Measurements from ENCODE around the gene FGA. TPM values are rescaled to one million over a fixed set of nuclear protein-coding genes. Genes with fewer than 3 reads are reported as not detected.

FGA gene
- total and polyA plus RNA-seq, 4 experiments from 2014 or later, result not detected

GRCh38 chr4:154623436-154623835, 32.9 kb upstream of the FGA start:
- no peaks in the 10 kb centered on the region for H3K36me3 Mint-ChIP-seq
- H3K27ac Mint-ChIP-seq, result no peak overlapping the region
- no peak for DNase-seq
- Histone ChIP-seq H3K27ac (ENCODE audit: low read depth, low read length) (no peak overlapping the region), H3K27me3 (ENCODE audit: insufficient read depth, low read length) (peaks cover 4% of the 10 kb centered on the region), H3K36me3 (ENCODE audit: insufficient read depth, low read length) (no peaks in the 10 kb centered on the region), H3K4me3 (ENCODE audit: low read length in 2 of 2) (no peak overlapping the region), H3K4me1 (ENCODE audit: insufficient read depth, low read length) (no peaks in the 10 kb centered on the region), H3K9me3 (ENCODE audit: control insufficient read depth in 1 of 2, low read length in 2 of 2) (no peaks in the 10 kb centered on the region)
- POLR2A ChIA-PET (ENCODE audit: partially characterized antibody), result no interaction called here
- H3K9me3 Mint-ChIP-seq, result no peaks in the 10 kb centered on the region
- no peak overlapping the region for H3K4me3 Mint-ChIP-seq
- intact Hi-C loops (cut with micrococcal nuclease), result loop anchor here (10.0 kb wide), 1 partner anchor 1279 kb away; the partner anchor contains the start of gene MND1
- H3K27me3 Mint-ChIP-seq, result peaks cover 2 to 9% of the 10 kb centered on the region in 2 donors
- H3K4me1 Mint-ChIP-seq, result peaks cover 0 to 2% (median 0%) of the 10 kb centered on the region in 4 donors
- CTCF ChIA-PET (ENCODE audit: partially characterized antibody), result interaction anchor here (0.7 to 10.5 kb wide), 7 partner anchors 10 to 293 kb away, joined by 3 to 120 read pairs (median 3); partner anchors contain the start of gene PLRG1

- DNase-seq, result peak in 4 of 5 donors; percentile 17 to 32 (median 28)
- no peak overlapping the region for H3K4me3 Mint-ChIP-seq
- H3K27ac Mint-ChIP-seq, result no peak overlapping the region
- no peaks in the 10 kb centered on the region for H3K4me1 ChIP-seq (ENCODE audit: insufficient read depth, low read length)
- H3K9me3 Mint-ChIP-seq, result no peaks in the 10 kb centered on the region
- no peak overlapping the region for H3K27ac ChIP-seq (ENCODE audit: low read depth, low read length)
- H3K27me3 Mint-ChIP-seq, result peaks cover 2 to 9% of the 10 kb centered on the region in 2 donors
- ChIA-PET POLR2A (ENCODE audit: partially characterized antibody) (no interaction called here), CTCF (ENCODE audit: partially characterized antibody) (interaction anchor here (0.6 to 10.5 kb wide), 9 partner anchors 9 to 1322 kb away, joined by 3 to 120 read pairs (median 3); partner anchors contain the start of genes FGG and PLRG1)
- no peaks in the 10 kb centered on the region for H3K27me3 ChIP-seq (ENCODE audit: insufficient read depth, low read length)
- intact Hi-C loops (cut with micrococcal nuclease), result loop anchor here (1.0 to 10.0 kb wide), 2 partner anchors 70 to 1278 kb away; partner anchors contain the start of gene MND1
- H3K4me3 ChIP-seq (ENCODE audit: low read length in 2 of 2), result no peak overlapping the region
- no peaks in the 10 kb centered on the region for H3K9me3 ChIP-seq (ENCODE audit: control insufficient read depth in 1 of 2, low read length in 2 of 2)
- no peaks in the 10 kb centered on the region for H3K36me3 Mint-ChIP-seq
- H3K36me3 ChIP-seq (ENCODE audit: insufficient read depth, low read length), result no peaks in the 10 kb centered on the region
- H3K4me1 Mint-ChIP-seq, result peaks cover 0 to 2% (median 0%) of the 10 kb centered on the region in 4 donors
These were observed 32.1 kb upstream of the FGA start for GRCh38 chr4:154622598-154622997.

DNA sequence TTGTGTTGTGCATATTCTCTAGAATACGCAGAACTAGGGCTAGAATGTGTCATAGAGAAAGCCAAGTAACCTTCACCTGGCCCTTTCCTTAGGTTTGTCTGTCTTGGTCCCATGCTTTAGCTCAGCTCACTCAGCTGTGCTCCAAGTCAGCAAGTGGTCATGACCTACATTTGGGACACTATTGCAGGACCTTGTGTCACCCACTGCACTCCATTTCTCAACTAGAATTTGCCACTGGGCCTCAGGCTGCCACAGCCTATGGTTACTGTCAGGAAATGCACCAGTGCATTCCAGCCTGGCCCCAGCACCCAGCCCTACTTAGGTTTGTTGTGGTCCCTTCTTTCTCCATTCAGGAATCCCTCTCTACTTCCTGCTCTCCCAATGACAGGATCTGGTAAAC, 29.6 kb upstream of the FGA start:
- Histone ChIP-seq H3K27me3 (ENCODE audit: insufficient read depth, low read length) (no peaks in the 10 kb centered on the region), H3K4me3 (ENCODE audit: low read length in 2 of 2) (no peak overlapping the region), H3K9me3 (ENCODE audit: control insufficient read depth in 1 of 2, low read length in 2 of 2) (no peaks in the 10 kb centered on the region), H3K27ac (ENCODE audit: low read depth, low read length) (no peak overlapping the region), H3K4me1 (ENCODE audit: insufficient read depth, low read length) (no peaks in the 10 kb centered on the region), H3K36me3 (ENCODE audit: insufficient read depth, low read length) (no peaks in the 10 kb centered on the region)
- intact Hi-C loops (cut with micrococcal nuclease), result loop anchor here (10.0 kb wide), 1 partner anchor 1275 kb away; the partner anchor contains the start of gene MND1
- ChIA-PET CTCF (ENCODE audit: partially characterized antibody) (interaction anchor here (1.0 to 10.5 kb wide), 2 partner anchors 26 to 69 kb away, joined by 3 to 120 read pairs; partner anchors contain the start of gene PLRG1), POLR2A (ENCODE audit: partially characterized antibody) (no interaction called here)
- DNase-seq, result no peak
- H3K27me3 Mint-ChIP-seq, result peaks cover 0 to 7% of the 10 kb centered on the region in 2 donors
- no peak overlapping the region for H3K27ac Mint-ChIP-seq
- H3K4me1 Mint-ChIP-seq, result peaks cover 0 to 3% (median under 1%) of the 10 kb centered on the region in 4 donors
- H3K9me3 Mint-ChIP-seq, result no peaks in the 10 kb centered on the region
- H3K36me3 Mint-ChIP-seq, result no peaks in the 10 kb centered on the region
- H3K4me3 Mint-ChIP-seq, result no peak overlapping the region

GRCh38 chr4:154618708-154619315, 28.3 kb upstream of the FGA start:
- Histone ChIP-seq H3K4me3 (ENCODE audit: low read length in 2 of 2) (no peak overlapping the region), H3K36me3 (ENCODE audit: insufficient read depth, low read length) (no peaks in the 10 kb centered on the region), H3K4me1 (ENCODE audit: insufficient read depth, low read length) (no peaks in the 10 kb centered on the region), H3K9me3 (ENCODE audit: control insufficient read depth in 1 of 2, low read length in 2 of 2) (no peaks in the 10 kb centered on the region), H3K27ac (ENCODE audit: low read depth, low read length) (no peak overlapping the region), H3K27me3 (ENCODE audit: insufficient read depth, low read length) (no peaks in the 10 kb centered on the region)
- CTCF ChIA-PET (ENCODE audit: partially characterized antibody), result interaction anchor here (0.8 to 10.5 kb wide), 8 partner anchors 9 to 286 kb away, joined by 3 to 120 read pairs (median 5); partner anchors contain the start of gene PLRG1
- Mint-ChIP-seq H3K4me1 (peaks cover 0 to 3% (median under 1%) of the 10 kb centered on the region in 4 donors), H3K27ac (no peak overlapping the region), H3K9me3 (no peaks in the 10 kb centered on the region), H3K27me3 (peaks cover 2 to 7% of the 10 kb centered on the region in 2 donors), H3K36me3 (no peaks in the 10 kb centered on the region), H3K4me3 (no peak overlapping the region)
- DNase-seq, result peak in 4 of 5 donors; percentile 18 to 33 (median 27)
- intact Hi-C loops (cut with micrococcal nuclease), result loop anchor here (1.0 to 5.0 kb wide), 2 partner anchors 67 to 832 kb away; partner anchors contain the start of gene SFRP2
- POLR2A ChIA-PET (ENCODE audit: partially characterized antibody), result no interaction called here

GRCh38 chr4:154617820-154618317, 27.3 kb upstream of the FGA start:
- no peaks in the 10 kb centered on the region for H3K4me1 ChIP-seq (ENCODE audit: insufficient read depth, low read length)
- Mint-ChIP-seq H3K27ac (no peak overlapping the region), H3K27me3 (peaks cover 6 to 7% of the 10 kb centered on the region in 2 donors), H3K4me3 (no peak overlapping the region), H3K36me3 (no peaks in the 10 kb centered on the region), H3K9me3 (no peaks in the 10 kb centered on the region), H3K4me1 (peaks cover 0 to 3% (median under 1%) of the 10 kb centered on the region in 4 donors)
- POLR2A ChIA-PET (ENCODE audit: partially characterized antibody), result no interaction called here
- intact Hi-C loops (cut with micrococcal nuclease), result loop anchor here (1.0 to 5.0 kb wide), 2 partner anchors 66 to 831 kb away; partner anchors contain the start of gene SFRP2
- no peaks in the 10 kb centered on the region for H3K27me3 ChIP-seq (ENCODE audit: insufficient read depth, low read length)
- no peaks in the 10 kb centered on the region for H3K9me3 ChIP-seq (ENCODE audit: control insufficient read depth in 1 of 2, low read length in 2 of 2)
- CTCF ChIA-PET (ENCODE audit: partially characterized antibody), result interaction anchor here (1.2 to 10.5 kb wide), 5 partner anchors 30 to 285 kb away, joined by 3 to 120 read pairs (median 8); partner anchors contain the start of gene PLRG1
- DNase-seq, result no peak
- no peak overlapping the region for H3K27ac ChIP-seq (ENCODE audit: low read depth, low read length)
- H3K4me3 ChIP-seq (ENCODE audit: low read length in 2 of 2), result no peak overlapping the region
- no peaks in the 10 kb centered on the region for H3K36me3 ChIP-seq (ENCODE audit: insufficient read depth, low read length)

DNA sequence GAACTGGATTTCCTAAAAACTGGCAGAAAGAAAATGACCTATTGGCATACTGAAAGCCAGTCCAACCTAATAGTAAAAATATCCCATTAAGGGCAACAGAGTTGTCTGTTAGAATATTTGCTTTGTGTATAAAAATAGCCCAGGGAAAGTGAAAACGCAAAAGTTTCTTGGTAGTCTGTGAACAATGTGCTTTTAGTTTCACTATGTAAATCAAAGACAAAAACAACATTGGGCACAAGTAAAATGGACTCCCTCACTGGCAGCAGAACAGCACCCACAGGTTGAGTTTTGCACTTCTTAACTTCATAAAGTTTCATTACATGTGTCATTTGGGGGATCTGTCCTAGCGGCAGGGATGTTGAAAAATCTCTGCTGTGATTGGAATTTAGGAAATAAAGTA, 26.2 kb upstream of the FGA start:
- CTCF ChIA-PET (ENCODE audit: partially characterized antibody), result interaction anchor here (1.3 to 10.5 kb wide), 2 partner anchors 8 to 66 kb away, joined by 3 to 120 read pairs; partner anchors contain the start of gene PLRG1
- H3K27me3 ChIP-seq (ENCODE audit: insufficient read depth, low read length), result no peaks in the 10 kb centered on the region
- peaks cover 3 to 7% of the 10 kb centered on the region in 2 donors for H3K27me3 Mint-ChIP-seq
- no peaks in the 10 kb centered on the region for H3K9me3 Mint-ChIP-seq
- intact Hi-C loops (cut with micrococcal nuclease), result loop anchor here (5.0 kb wide), 1 partner anchor 829 kb away; the partner anchor contains the start of gene SFRP2
- POLR2A ChIA-PET (ENCODE audit: partially characterized antibody), result no interaction called here
- no peak overlapping the region for H3K4me3 Mint-ChIP-seq
- no peak overlapping the region for H3K27ac ChIP-seq (ENCODE audit: low read depth, low read length)
- H3K36me3 Mint-ChIP-seq, result no peaks in the 10 kb centered on the region
- H3K4me1 Mint-ChIP-seq, result peaks cover 0 to 3% (median under 1%) of the 10 kb centered on the region in 4 donors
- no peaks in the 10 kb centered on the region for H3K4me1 ChIP-seq (ENCODE audit: insufficient read depth, low read length)
- no peak overlapping the region for H3K27ac Mint-ChIP-seq
- no peaks in the 10 kb centered on the region for H3K36me3 ChIP-seq (ENCODE audit: insufficient read depth, low read length)
- DNase-seq, result no peak
- no peak overlapping the region for H3K4me3 ChIP-seq (ENCODE audit: low read length in 2 of 2)
- no peaks in the 10 kb centered on the region for H3K9me3 ChIP-seq (ENCODE audit: control insufficient read depth in 1 of 2, low read length in 2 of 2)

- no peaks in the 10 kb centered on the region for H3K36me3 ChIP-seq (ENCODE audit: insufficient read depth, low read length)
- H3K27ac ChIP-seq (ENCODE audit: low read depth, low read length), result no peak overlapping the region
- no peak for DNase-seq
- Mint-ChIP-seq H3K4me3 (peak overlapping the region in 1 of 8 donors; percentile 34), H3K27me3 (peaks cover 3 to 7% of the 10 kb centered on the region in 2 donors), H3K27ac (no peak overlapping the region), H3K9me3 (no peaks in the 10 kb centered on the region), H3K4me1 (peaks cover 0 to 3% (median under 1%) of the 10 kb centered on the region in 4 donors), H3K36me3 (no peaks in the 10 kb centered on the region)
- CTCF ChIA-PET (ENCODE audit: partially characterized antibody), result interaction anchor here (1.3 to 10.5 kb wide), 2 partner anchors 9 to 65 kb away, joined by 3 to 120 read pairs; partner anchors contain the start of gene PLRG1
- H3K9me3 ChIP-seq (ENCODE audit: control insufficient read depth in 1 of 2, low read length in 2 of 2), result no peaks in the 10 kb centered on the region
- intact Hi-C loops (cut with micrococcal nuclease), result loop anchor here (5.0 kb wide), 1 partner anchor 829 kb away; the partner anchor contains the start of gene SFRP2
- POLR2A ChIA-PET (ENCODE audit: partially characterized antibody), result no interaction called here
- H3K4me1 ChIP-seq (ENCODE audit: insufficient read depth, low read length), result no peaks in the 10 kb centered on the region
- no peaks in the 10 kb centered on the region for H3K27me3 ChIP-seq (ENCODE audit: insufficient read depth, low read length)
- no peak overlapping the region for H3K4me3 ChIP-seq (ENCODE audit: low read length in 2 of 2)
These were observed 25.7 kb upstream of the FGA start for GRCh38 chr4:154616287-154616686.

All from CD4-positive, alpha-beta memory T cell (primary cell).